Measurements from ENCODE around the gene SCN1B.

GRCh38 chr19:35042056-35042730 lies 11.9 kb downstream of the SCN1B start:
- TF ChIP-seq ZNF24 (IDR thresholded peaks at IDR 0.05) (no peak), MAX (IDR thresholded peaks at IDR 0.05; ENCODE audit: low read depth, low read length) (no peak), MYB (IDR thresholded peaks at IDR 0.05; ENCODE audit: borderline replicate concordance, low read depth, low read length) (no peak), YY1 (IDR thresholded peaks at IDR 0.05; ENCODE audit: low read depth, low read length) (no peak)
